Brain microvascular endothelial cell (primary cell): ENCODE data around the gene SSH2.
"Not testable (repeated sequence)": the region's sequence is repeated elsewhere in the genome, so short reads cannot be mapped to it uniquely, and the experiment has no call there.

Experiments
- DNase-seq: peaks from one replicate; pipeline ENCODE4 v3.0.0-alpha.2; 2020
- H3K27ac ChIP-seq: fragments of 250-450 bp; sonication (Bioruptor Pico); 2 replicates; pipeline ENCODE4 v1.5.1; 2020; ENCODE audit warnings: mild to moderate bottlenecking, moderate library complexity
- H3K27me3 ChIP-seq: fragments of 250-450 bp; sonication (Bioruptor Pico); replicated peaks from 2 replicates; pipeline ENCODE4 v1.5.1; 2020; ENCODE audit warnings: mild to moderate bottlenecking
- H3K36me3 ChIP-seq: fragments of 250-450 bp; sonication (Bioruptor Pico); replicated peaks from 2 replicates; pipeline ENCODE4 v1.5.1; 2020; ENCODE audit warnings: mild to moderate bottlenecking
- H3K4me3 ChIP-seq: 2 replicates; pipeline ENCODE4 v1.5.1; 2011; ENCODE audit warnings: low read depth, mild to moderate bottlenecking, control low read depth, low read length, moderate library complexity
- in situ Hi-C: cut with HindIII; loops from 2 replicates; pipeline ENCODE4 v1.10.0; 2017; ENCODE audit warnings: low sequenced_read_pairs, low pct_ligation_motif_present
- TF ChIP-seq, protein P1 (sequence below): IDR thresholded peaks from 2 replicates; pipeline ENCODE4 v1.5.1; 2011; ENCODE audit warnings: low read depth, mild to moderate bottlenecking, moderate library complexity, low read length, control low read depth, inconsistent platforms; ENCODE audit errors: missing control alignments

SSH2 gene

DNA sequence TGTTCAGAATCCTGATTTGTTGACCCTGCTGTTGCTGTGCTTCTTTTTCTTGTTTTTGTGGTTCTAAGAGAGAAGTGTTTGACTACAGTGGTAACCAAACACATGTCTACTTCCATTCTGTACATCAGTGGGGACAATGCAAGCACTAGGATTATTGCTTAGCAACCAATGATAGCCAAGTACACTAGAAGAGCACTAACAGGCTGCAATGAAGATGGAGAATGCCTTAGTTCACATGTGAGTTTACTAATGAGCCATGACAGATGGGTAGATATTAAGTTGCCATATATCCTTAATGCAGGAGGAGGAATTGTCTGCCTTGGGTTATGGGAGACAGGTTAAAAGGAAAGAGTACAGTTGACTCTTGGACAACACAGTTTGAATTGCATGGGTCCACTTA is 19.7 kb upstream of the SSH2 start:
- no peak for DNase-seq
- H3K27me3 ChIP-seq = no peaks in the 10 kb centered on the region
- TF ChIP-seq, protein P1, sequence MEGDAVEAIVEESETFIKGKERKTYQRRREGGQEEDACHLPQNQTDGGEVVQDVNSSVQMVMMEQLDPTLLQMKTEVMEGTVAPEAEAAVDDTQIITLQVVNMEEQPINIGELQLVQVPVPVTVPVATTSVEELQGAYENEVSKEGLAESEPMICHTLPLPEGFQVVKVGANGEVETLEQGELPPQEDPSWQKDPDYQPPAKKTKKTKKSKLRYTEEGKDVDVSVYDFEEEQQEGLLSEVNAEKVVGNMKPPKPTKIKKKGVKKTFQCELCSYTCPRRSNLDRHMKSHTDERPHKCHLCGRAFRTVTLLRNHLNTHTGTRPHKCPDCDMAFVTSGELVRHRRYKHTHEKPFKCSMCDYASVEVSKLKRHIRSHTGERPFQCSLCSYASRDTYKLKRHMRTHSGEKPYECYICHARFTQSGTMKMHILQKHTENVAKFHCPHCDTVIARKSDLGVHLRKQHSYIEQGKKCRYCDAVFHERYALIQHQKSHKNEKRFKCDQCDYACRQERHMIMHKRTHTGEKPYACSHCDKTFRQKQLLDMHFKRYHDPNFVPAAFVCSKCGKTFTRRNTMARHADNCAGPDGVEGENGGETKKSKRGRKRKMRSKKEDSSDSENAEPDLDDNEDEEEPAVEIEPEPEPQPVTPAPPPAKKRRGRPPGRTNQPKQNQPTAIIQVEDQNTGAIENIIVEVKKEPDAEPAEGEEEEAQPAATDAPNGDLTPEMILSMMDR = no peak
- no peak overlapping the region for H3K4me3 ChIP-seq
- no peak overlapping the region for H3K27ac ChIP-seq
- no peaks in the 10 kb centered on the region for H3K36me3 ChIP-seq
- in situ Hi-C loops = no loop called here

DNA sequence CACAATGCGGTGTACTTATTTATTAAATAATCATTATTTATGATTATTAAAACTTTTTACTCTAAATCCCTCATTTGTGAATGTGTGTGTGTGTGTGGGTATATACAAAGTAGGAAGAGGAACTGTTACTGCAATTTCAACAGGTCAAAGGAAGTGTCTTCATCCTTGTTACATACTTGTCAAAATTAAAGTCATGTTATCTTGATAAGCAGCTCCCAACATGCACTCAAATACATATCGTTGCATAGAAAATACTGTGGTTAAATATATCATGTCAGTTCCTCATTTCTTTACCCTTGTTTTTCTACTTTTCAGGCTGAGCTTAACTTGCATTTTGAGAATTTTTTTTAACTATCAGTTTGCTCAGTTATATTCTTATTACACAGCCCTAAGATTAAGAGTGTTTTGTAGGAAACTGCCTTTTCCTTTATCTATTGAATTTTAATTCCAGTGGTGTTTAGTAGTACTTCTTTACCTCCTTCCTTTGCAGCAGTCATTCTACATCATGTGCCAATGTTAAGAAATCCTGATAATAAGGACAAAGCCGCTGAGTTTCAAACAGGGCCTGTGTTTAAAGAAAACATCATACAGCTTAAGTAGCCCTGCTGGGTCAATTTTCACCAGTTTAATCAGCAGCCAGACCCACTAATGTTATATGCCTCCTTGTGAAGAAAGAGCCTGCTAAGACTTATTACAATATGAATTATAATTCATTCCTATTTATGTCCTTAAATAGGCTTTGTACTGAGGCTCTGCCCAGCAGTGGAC is 18.6 kb upstream of the SSH2 start:
- no peaks in the 10 kb centered on the region for H3K27me3 ChIP-seq
- TF ChIP-seq, protein P1 = no peak
- in situ Hi-C loops = no loop called here
- no peak overlapping the region for H3K27ac ChIP-seq
- no peak overlapping the region for H3K4me3 ChIP-seq
- no peaks in the 10 kb centered on the region for H3K36me3 ChIP-seq
- no peak for DNase-seq

DNA sequence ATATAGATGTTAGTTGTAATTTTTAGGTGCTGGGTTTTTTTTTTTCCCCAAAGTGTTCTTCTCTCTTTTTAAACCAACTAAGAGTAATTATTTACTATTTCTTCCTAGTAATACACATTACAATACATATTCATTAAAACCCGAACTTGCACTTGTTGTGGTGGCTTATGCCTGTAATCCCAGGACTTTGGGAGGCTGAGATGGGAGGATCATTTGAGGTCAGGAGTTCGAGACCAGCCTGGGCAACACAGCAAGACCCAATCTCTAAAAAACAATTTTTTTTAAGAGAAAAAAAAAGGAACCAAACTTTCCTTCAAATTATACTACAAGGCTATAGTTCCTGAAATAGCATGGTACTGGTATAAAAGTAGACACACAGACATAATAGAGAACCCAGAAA is 15.3 kb upstream of the SSH2 start:
- TF ChIP-seq, protein P1 = no peak
- no peaks in the 10 kb centered on the region for H3K27me3 ChIP-seq
- in situ Hi-C loops = no loop called here

DNA sequence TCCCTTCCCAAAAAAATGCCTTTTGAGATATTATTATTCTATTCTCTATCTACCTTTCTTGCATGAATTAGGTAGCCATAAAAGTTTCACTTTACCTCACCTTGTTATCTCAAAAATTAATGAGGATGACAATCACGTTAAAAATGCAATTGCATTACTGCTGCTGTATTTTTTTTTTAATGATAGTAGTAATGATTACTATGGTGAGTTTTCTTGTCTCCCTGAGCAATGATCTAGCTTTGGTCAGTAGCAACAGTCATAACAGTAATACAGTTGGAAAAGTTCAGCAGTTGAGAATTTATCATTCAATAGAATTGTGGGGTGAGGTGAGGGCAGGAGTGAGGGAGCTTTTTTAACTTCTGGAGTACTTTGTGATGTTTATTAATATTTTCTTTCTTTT is 11.3 kb upstream of the SSH2 start, which contains the start of gene EFCAB5:
EFCAB5 (plus strand) TSS at position 301 of the 400 bp plus-strand sequence. CDS start 163 bp downstream, outside the sequence.
- TF ChIP-seq, protein P1 = no peak
- no peak for DNase-seq
- in situ Hi-C loops = no loop called here
- Histone ChIP-seq H3K36me3 (no peaks in the 10 kb centered on the region), H3K4me3 (no peak within 1 kb of the TSS), H3K27me3 (no peaks in the 10 kb centered on the region), H3K27ac (no peak within 1 kb of the TSS)

More for the DNA sequence above, 15.3 kb upstream of the SSH2 start:
- Histone ChIP-seq H3K27ac (no peak overlapping the region), H3K4me3 (no peak overlapping the region), H3K36me3 (no peaks in the 10 kb centered on the region)
- DNase-seq = no peak

DNA sequence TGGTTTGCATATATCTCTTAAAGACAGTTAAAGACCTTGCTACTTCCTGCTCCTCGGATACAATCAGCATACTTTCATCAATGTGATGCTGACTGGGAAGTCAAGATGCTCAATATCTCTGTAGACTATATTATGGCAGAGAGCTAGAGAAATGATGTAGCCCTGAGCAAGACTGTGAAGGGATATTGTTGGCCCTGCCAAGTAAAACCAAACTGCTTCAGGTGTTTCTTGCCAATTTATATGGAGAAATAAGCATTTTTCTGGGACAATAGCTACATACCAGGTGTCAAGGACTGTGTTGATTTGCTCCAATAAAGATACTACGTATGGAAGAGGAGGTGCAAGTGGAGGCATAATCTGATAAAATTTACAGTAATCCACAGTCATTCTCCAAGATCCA is 6.7 kb upstream of the SSH2 start:
- Histone ChIP-seq H3K27ac (no peak overlapping the region), H3K36me3 (no peaks in the 10 kb centered on the region), H3K4me3 (no peak overlapping the region), H3K27me3 (no peaks in the 10 kb centered on the region)
- DNase-seq = no peak
- TF ChIP-seq, protein P1 = no peak
- in situ Hi-C loops = no loop called here

DNA sequence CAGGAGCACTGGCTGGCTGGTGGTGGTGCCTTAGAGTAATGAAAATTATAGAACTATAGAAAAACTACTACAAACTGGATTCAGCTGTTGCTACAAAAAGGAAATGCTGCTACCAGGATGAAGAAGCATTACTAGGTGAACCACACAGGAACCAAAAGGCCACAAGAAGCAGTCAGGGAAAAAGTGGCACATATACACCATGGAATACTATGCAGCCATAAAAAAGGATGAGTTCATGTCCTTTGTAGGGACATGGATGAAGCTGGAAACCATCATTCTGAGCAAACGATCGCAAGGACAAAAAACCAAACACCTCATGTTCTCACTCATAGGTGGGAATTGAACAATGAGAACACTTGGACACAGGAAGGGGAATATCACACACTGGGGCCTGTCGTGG is 5.9 kb upstream of the SSH2 start:
- H3K27ac ChIP-seq, DNase-seq, H3K36me3 ChIP-seq, in situ Hi-C loops, H3K27me3 ChIP-seq, H3K4me3 ChIP-seq: not testable (repeated sequence)
